Naive thymus-derived CD4-positive, alpha-beta T cell (primary cell): Measurements from ENCODE around the gene NCKAP1. TPM values are rescaled to one million over a fixed set of nuclear protein-coding genes. Genes with fewer than 3 reads are reported as not detected.

Experiments used
- ATAC-seq: fragments of 150-1000 bp; cut with Tn5 transposase; 2 replicates; pipeline ENCODE4 v1.10.0; 2021; ENCODE audit warnings: mild to moderate bottlenecking, moderate library complexity
- CTCF ChIA-PET: fragments of 350-600 bp; sonication (Branson Sonifier 250); formaldehyde crosslinking; loops from one replicate; lab custom pipeline; 2021; ENCODE audit warnings: antibody characterized with exemption; lab: Charles Lee
- POLR2A ChIA-PET: fragments of 350-600 bp; sonication (Branson Sonifier 250); formaldehyde crosslinking; loops from one replicate; lab custom pipeline; 2021; ENCODE audit warnings: antibody characterized with exemption, inconsistent platforms; lab: Charles Lee
- DNase-seq, 9 donors: peaks; one replicate each; pipeline versions ENCODE4 v3.0.0 to v3.0.0-alpha.2; 2020 to 2022; ENCODE audit warnings: mixed read lengths in 1 of 9
- H3K27ac ChIP-seq: one replicate; pipeline ENCODE4 v1.7.0; 2013; ENCODE audit warnings: mild to moderate bottlenecking, low read depth, low read length, moderate library complexity
- H3K27me3 ChIP-seq, 2 donors: one replicate each; pipeline ENCODE4 v1.7.0; 2013; ENCODE audit warnings: low read length in 2 of 2, mild to moderate bottlenecking in 2 of 2, moderate library complexity in 2 of 2; ENCODE audit not compliant: control insufficient read depth in 2 of 2, insufficient read depth in 2 of 2
- H3K36me3 ChIP-seq, 3 experiments: 1 replicate in 2 of 3; 2 replicates in 1 of 3; pipeline ENCODE4 v1.7.0; 2013; ENCODE audit warnings: low read length in 3 of 3, mild to moderate bottlenecking in 3 of 3, moderate library complexity in 1 of 3; ENCODE audit not compliant: insufficient read depth in 3 of 3, control insufficient read depth in 2 of 3
- H3K4me1 ChIP-seq, 2 donors: one replicate each; pipeline ENCODE4 v1.7.0; 2013; ENCODE audit warnings: low read length in 2 of 2, mild to moderate bottlenecking in 2 of 2, moderate library complexity in 1 of 2; ENCODE audit not compliant: control insufficient read depth in 2 of 2, insufficient read depth in 2 of 2
- H3K4me3 ChIP-seq: 2 replicates; pipeline ENCODE4 v1.7.0; 2013; ENCODE audit warnings: mild to moderate bottlenecking, low read length
- H3K9me3 ChIP-seq, 3 experiments: 1 replicate in 2 of 3; 2 replicates in 1 of 3; pipeline ENCODE4 v1.7.0; 2013; ENCODE audit warnings: low read length in 3 of 3; ENCODE audit not compliant: control insufficient read depth in 2 of 3
- H3K27ac Mint-ChIP-seq, 9 donors: one replicate each; pipeline ENCODE4 v1.8.0; 2020 to 2022; ENCODE audit warnings: mixed read lengths in 9 of 9, mild to moderate bottlenecking in 8 of 9, moderate library complexity in 5 of 9, inconsistent platforms in 2 of 9
- H3K27me3 Mint-ChIP-seq, 5 donors: one replicate each; pipeline ENCODE4 v1.8.0; 2021 to 2022; ENCODE audit warnings: mixed read lengths in 5 of 5, mild to moderate bottlenecking in 1 of 5
- H3K36me3 Mint-ChIP-seq, 5 donors: one replicate each; pipeline ENCODE4 v1.8.0; 2020 to 2022; ENCODE audit warnings: mixed read lengths in 5 of 5, mild to moderate bottlenecking in 3 of 5, inconsistent platforms in 1 of 5
- H3K4me1 Mint-ChIP-seq, 7 donors: one replicate each; pipeline ENCODE4 v1.8.0; 2020 to 2022; ENCODE audit warnings: mixed read lengths in 7 of 7, mild to moderate bottlenecking in 3 of 7, inconsistent platforms in 1 of 7
- H3K4me3 Mint-ChIP-seq, 10 donors: one replicate each; pipeline ENCODE4 v1.8.0; 2020 to 2022; ENCODE audit warnings: mild to moderate bottlenecking in 10 of 10, mixed read lengths in 10 of 10, moderate library complexity in 6 of 10, inconsistent platforms in 2 of 10
- H3K9me3 Mint-ChIP-seq, 11 donors: one replicate each; pipeline ENCODE4 v1.8.0; 2020 to 2022; ENCODE audit warnings: mixed read lengths in 11 of 11, mild to moderate bottlenecking in 4 of 11, inconsistent platforms in 1 of 11, moderate library complexity in 1 of 11
- intact Hi-C, 2 donors: fragments of 100-400 bp; cut with micrococcal nuclease; formaldehyde crosslinking; loops; one replicate each; pipeline ENCODE4 v1.15.1; 2023
- polyA plus RNA-seq, 2 donors: library from polyadenylated mRNA; unstranded; fragments of 300-500 nt; fragmentation: Illumina TruSeq; gene quantifications; one replicate each; pipeline ENCODE4 v1.2.3, GENCODE V29; 2021
- total RNA-seq, 6 experiments: library from RNA in 5 of 6; stranded (reverse) in 5 of 6; gene quantifications; 1 replicate in 5 of 6; 2 replicates in 1 of 6; pipeline ENCODE4 v1.2.3 and lab custom pipeline; 2021 to 2026

NCKAP1 gene
- total and polyA plus RNA-seq, 7 experiments from 2014 or later = 0.31 to 4.1 (median 2.6) TPM

GRCh38 chr2:183078163-183078463, 39.9 kb upstream of the NCKAP1 start:
- Mint-ChIP-seq H3K4me1 (peaks cover 5 to 17% (median 8%) of the 10 kb centered on the region in 7 donors), H3K27ac (peak overlapping the region in 7 of 9 donors; percentile 48 to 92 (median 85)), H3K4me3 (peak overlapping the region; percentile 90 to 98 (median 97)), H3K36me3 (no peaks in the 10 kb centered on the region), H3K9me3 (no peaks in the 10 kb centered on the region), H3K27me3 (peaks cover 0 to 13% (median 0%) of the 10 kb centered on the region in 5 donors)
- H3K9me3 ChIP-seq = no peaks in the 10 kb centered on the region
- intact Hi-C loops = loop anchor here (1.0 kb wide), 2 partner anchors 40 to 46 kb away; partner anchors contain the start of genes NCKAP1 (in 2 of the 2) and NUP35 (in 2 of the 2)
- peak overlapping the region; percentile 82 for H3K4me3 ChIP-seq
- no peaks in the 10 kb centered on the region for H3K27me3 ChIP-seq
- CTCF ChIA-PET = no interaction called here
- DNase-seq = no peak
- POLR2A ChIA-PET = interaction anchor here (1.6 kb wide), 1 partner anchor 47 kb away, joined by 3 read pairs; the partner anchor contains the start of gene NUP35
- no peaks in the 10 kb centered on the region for H3K4me1 ChIP-seq
- ATAC-seq = peak; percentile 36
- H3K27ac ChIP-seq = peak overlapping the region; percentile 63
- H3K36me3 ChIP-seq = peaks cover 0 to 3% (median 0%) of the 10 kb centered on the region in 3 experiments

- POLR2A ChIA-PET = no interaction called here
- Histone ChIP-seq H3K27ac (no peak overlapping the region), H3K27me3 (no peaks in the 10 kb centered on the region), H3K9me3 (no peaks in the 10 kb centered on the region), H3K4me3 (no peak overlapping the region), H3K36me3 (no peaks in the 10 kb centered on the region), H3K4me1 (no peaks in the 10 kb centered on the region)
- H3K4me1 Mint-ChIP-seq = peaks cover 0 to 3% (median 0%) of the 10 kb centered on the region in 7 donors
- no peak overlapping the region for H3K27ac Mint-ChIP-seq
- no peaks in the 10 kb centered on the region for H3K36me3 Mint-ChIP-seq
- peaks cover 3 to 16% (median 14%) of the 10 kb centered on the region in 5 donors for H3K27me3 Mint-ChIP-seq
- no peak overlapping the region for H3K4me3 Mint-ChIP-seq
- ATAC-seq = no peak
- peaks cover 0 to 4% (median 0%) of the 10 kb centered on the region in 11 donors for H3K9me3 Mint-ChIP-seq
- intact Hi-C loops = no loop called here
- CTCF ChIA-PET = no interaction called here
- DNase-seq = no peak
Measured at GRCh38 chr2:183072177-183072576, 33.9 kb upstream of the NCKAP1 start.

- no peak overlapping the region for H3K27ac Mint-ChIP-seq
- no peaks in the 10 kb centered on the region for H3K4me1 ChIP-seq
- H3K27ac ChIP-seq = no peak overlapping the region
- CTCF ChIA-PET = no interaction called here
- intact Hi-C loops = no loop called here
- peaks cover 0 to 3% (median 0%) of the 10 kb centered on the region in 7 donors for H3K4me1 Mint-ChIP-seq
- ATAC-seq (no peak), DNase-seq (no peak)
- H3K36me3 ChIP-seq = no peaks in the 10 kb centered on the region
- H3K4me3 Mint-ChIP-seq = no peak overlapping the region
- H3K27me3 ChIP-seq = no peaks in the 10 kb centered on the region
- POLR2A ChIA-PET = interaction anchor here (1.2 kb wide), 1 partner anchor 8 kb away, joined by 3 read pairs; the partner anchor contains the start of gene DUSP19
- no peaks in the 10 kb centered on the region for H3K36me3 Mint-ChIP-seq
- H3K4me3 ChIP-seq = no peak overlapping the region
- peaks cover 6 to 20% (median 16%) of the 10 kb centered on the region in 5 donors for H3K27me3 Mint-ChIP-seq
- peaks cover 0 to 4% (median 0%) of the 10 kb centered on the region in 11 donors for H3K9me3 Mint-ChIP-seq
- no peaks in the 10 kb centered on the region for H3K9me3 ChIP-seq
Measured at GRCh38 chr2:183070942-183071844, 32.9 kb upstream of the NCKAP1 start.

GRCh38 chr2:183069174-183069573, 30.9 kb upstream of the NCKAP1 start:
- Mint-ChIP-seq H3K9me3 (peaks cover 0 to 4% (median 0%) of the 10 kb centered on the region in 11 donors), H3K4me3 (no peak overlapping the region), H3K36me3 (no peaks in the 10 kb centered on the region), H3K27me3 (peaks cover 3 to 34% (median 23%) of the 10 kb centered on the region in 5 donors), H3K4me1 (peaks cover 0 to 3% (median 0%) of the 10 kb centered on the region in 7 donors), H3K27ac (no peak overlapping the region)
- DNase-seq (no peak), ATAC-seq (no peak)
- H3K9me3 ChIP-seq = no peaks in the 10 kb centered on the region
- intact Hi-C loops = no loop called here
- H3K4me1 ChIP-seq = no peaks in the 10 kb centered on the region
- no peaks in the 10 kb centered on the region for H3K36me3 ChIP-seq
- H3K27me3 ChIP-seq = peaks cover 0 to 4% of the 10 kb centered on the region in 2 donors
- no peak overlapping the region for H3K27ac ChIP-seq
- no peak overlapping the region for H3K4me3 ChIP-seq
- ChIA-PET POLR2A (no interaction called here), CTCF (no interaction called here)

GRCh38 chr2:183068561-183068960, 30.3 kb upstream of the NCKAP1 start:
- H3K27ac ChIP-seq = no peak overlapping the region
- H3K4me3 ChIP-seq = no peak overlapping the region
- Mint-ChIP-seq H3K4me3 (no peak overlapping the region), H3K9me3 (peaks cover 0 to 4% (median 0%) of the 10 kb centered on the region in 11 donors), H3K36me3 (no peaks in the 10 kb centered on the region), H3K27me3 (peaks cover 6 to 40% (median 26%) of the 10 kb centered on the region in 5 donors), H3K27ac (no peak overlapping the region), H3K4me1 (peaks cover 0 to 3% (median 0%) of the 10 kb centered on the region in 7 donors)
- no peak for DNase-seq
- H3K36me3 ChIP-seq = no peaks in the 10 kb centered on the region
- ChIA-PET POLR2A (no interaction called here), CTCF (interaction anchor here (0.7 kb wide), 1 partner anchor 21 kb away, joined by 4 read pairs; no protein-coding TSS in a partner anchor)
- H3K4me1 ChIP-seq = no peaks in the 10 kb centered on the region
- no peaks in the 10 kb centered on the region for H3K9me3 ChIP-seq
- intact Hi-C loops = no loop called here
- peaks cover 0 to 4% of the 10 kb centered on the region in 2 donors for H3K27me3 ChIP-seq
- no peak for ATAC-seq

GRCh38 chr2:183063083-183063482, 24.8 kb upstream of the NCKAP1 start:
- no peaks in the 10 kb centered on the region for H3K9me3 Mint-ChIP-seq
- peaks cover 10 to 51% (median 29%) of the 10 kb centered on the region in 5 donors for H3K27me3 Mint-ChIP-seq
- H3K36me3 Mint-ChIP-seq = no peaks in the 10 kb centered on the region
- no peak overlapping the region for H3K4me3 ChIP-seq
- peaks cover 0 to 4% of the 10 kb centered on the region in 2 donors for H3K27me3 ChIP-seq
- no peaks in the 10 kb centered on the region for H3K9me3 ChIP-seq
- no peaks in the 10 kb centered on the region for H3K36me3 ChIP-seq
- no peak overlapping the region for H3K27ac Mint-ChIP-seq
- CTCF ChIA-PET = no interaction called here
- no peaks in the 10 kb centered on the region for H3K4me1 ChIP-seq
- intact Hi-C loops = no loop called here
- H3K4me1 Mint-ChIP-seq = no peaks in the 10 kb centered on the region
- ATAC-seq (no peak), DNase-seq (no peak)
- H3K27ac ChIP-seq = no peak overlapping the region
- POLR2A ChIA-PET = no interaction called here
- no peak overlapping the region for H3K4me3 Mint-ChIP-seq
